ENCODE data around the gene JMJD4. TPM values are rescaled to one million over a fixed set of nuclear protein-coding genes. Genes with fewer than 3 reads are reported as not detected.

Gene JMJD4
- total and polyA plus RNA-seq, 2 of the 8 experiments (the other 6 are each of a cell fraction or from before 2014, with no cell fraction given) = 13.2 to 23.3 TPM

DNA sequence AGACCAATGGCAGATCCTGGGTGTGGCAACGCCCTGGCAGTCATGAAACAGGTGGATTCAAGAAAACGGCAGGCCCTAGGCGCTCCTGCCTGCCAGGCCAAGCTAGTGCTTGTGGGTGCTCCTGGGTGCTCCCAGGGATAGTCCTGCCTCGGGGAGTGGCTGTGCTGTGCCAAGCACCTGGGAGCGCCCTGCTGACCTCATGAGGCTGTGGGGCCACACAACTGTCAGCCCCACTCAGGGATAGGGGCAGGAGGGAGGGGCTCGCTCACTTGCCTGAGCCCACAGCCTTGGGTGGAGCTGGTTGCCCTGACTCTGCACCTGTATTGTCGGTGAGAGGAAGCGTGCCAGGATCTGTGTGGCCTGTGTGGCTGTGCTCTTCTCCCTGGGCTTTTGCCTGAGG, 9.6 kb upstream of the JMJD4 start:
- no peaks in the 10 kb centered on the region for H3K9me3 ChIP-seq (ENCODE audit: insufficient read depth in 2 of 2, low read depth in 1 of 2, low read length in 1 of 2)
- no peak overlapping the region for H4K5ac ChIP-seq (ENCODE audit: insufficient read length, low read depth, low read length)
- H3K36me3 ChIP-seq (ENCODE audit: control insufficient read depth in 2 of 4, insufficient read depth in 4 of 4, low read length in 3 of 4) = peaks cover 0 to 6% (median 2%) of the 10 kb centered on the region in 4 experiments; a peak in 6 of 8 replicates
- no peaks in the 10 kb centered on the region for H3K23me2 ChIP-seq (ENCODE audit: low read depth, low read length)
- no peak overlapping the region for H3K18ac ChIP-seq (ENCODE audit: extremely low read depth, low read length)
- H2BK20ac ChIP-seq (ENCODE audit: low read length) = no peak overlapping the region
- no peak overlapping the region for H3K56ac ChIP-seq (replicated peaks; ENCODE audit: insufficient read length, low read depth, low read length)
- no peak overlapping the region for H3K14ac ChIP-seq (ENCODE audit: insufficient read length)
- no peak overlapping the region for H3K4ac ChIP-seq (replicated peaks; ENCODE audit: insufficient read length, low read depth, low read length)
- H3K23ac ChIP-seq (ENCODE audit: insufficient read length) = no peak overlapping the region
- H2BK12ac ChIP-seq (ENCODE audit: low read depth, low read length) = no peak overlapping the region
- peaks cover 36% of the 10 kb centered on the region for H3K79me1 ChIP-seq (ENCODE audit: low read depth, low read length)
- H2BK5ac ChIP-seq (ENCODE audit: low read depth, low read length) = no peak overlapping the region
- peaks cover 0 to 4% (median 0%) of the 10 kb centered on the region in 4 experiments; a peak in 1 of 7 replicates for H3K4me1 ChIP-seq (replicated peaks in 1 of 4; ENCODE audit: control insufficient read depth in 3 of 4, insufficient read depth in 4 of 4, low read length in 3 of 4)
- H4K20me1 ChIP-seq (replicated peaks in 1 of 2; ENCODE audit: control insufficient read depth in 1 of 2, insufficient read depth in 2 of 2, low read length in 2 of 2) = peaks cover 21 to 54% of the 10 kb centered on the region in 2 experiments
- no peak for DNase-seq (ENCODE audit: low read depth in 1 of 2, low spot score in 2 of 2)
- H3K4me2 ChIP-seq (ENCODE audit: insufficient read depth in 1 of 2, low read depth in 2 of 2, low read length in 2 of 2) = no peak overlapping the region
- peaks cover 0 to 81% of the 10 kb centered on the region in 2 experiments; a peak in 2 of 4 replicates for H3K79me2 ChIP-seq (ENCODE audit: control insufficient read depth in 1 of 2, insufficient read depth in 2 of 2, low read length in 2 of 2)
- WGBS, 2 experiments (ENCODE audit: extremely low coverage in 1 of 2, insufficient coverage in 1 of 2, insufficient read length in 1 of 2, insufficient replicate concordance in 2 of 2, low coverage in 1 of 2, low lambda C conversion rate in 2 of 2, missing lambda C conversion rate in 1 of 2) = 84% methylated on average over 8 of the region's 8 CpGs; no CpG with 5 or more reads in 1 of the 2 experiments
- H3K4me3 ChIP-seq (ENCODE audit: extremely low read depth in 1 of 4, insufficient read depth in 2 of 4, low read depth in 3 of 4, low read length in 4 of 4) = no peak overlapping the region
- H2BK120ac ChIP-seq (replicated peaks; ENCODE audit: low read depth, low read length) = no peak overlapping the region
- no peak overlapping the region for H3K27ac ChIP-seq (ENCODE audit: low read depth, low read length)
- H4K8ac ChIP-seq (ENCODE audit: extremely low read depth, insufficient read depth, low read length) = no peak overlapping the region; the same call in 1 of the 2 replicates
- no peak overlapping the region for H2AFZ ChIP-seq (ENCODE audit: low read length)
- no peaks in the 10 kb centered on the region for H3K27me3 ChIP-seq (replicated peaks in 1 of 4; ENCODE audit: control insufficient read depth in 3 of 4, extremely low read depth in 1 of 4, insufficient read depth in 3 of 4, low read length in 3 of 4)
- H2AK5ac ChIP-seq (ENCODE audit: low read depth, low read length) = no peak overlapping the region
- no peak for FAIRE-seq
- POLR2A ChIA-PET (ENCODE audit: partially characterized antibody) = interaction anchor here (1.1 kb wide), 2 partner anchors 10 to 14 kb away, joined by 4 read pairs; partner anchors contain the start of genes JMJD4 and SNAP47
- CTCF ChIA-PET (ENCODE audit: partially characterized antibody) = interaction anchor here (0.8 to 2.6 kb wide), 7 partner anchors 11 to 297 kb away, joined by 3 to 12 read pairs (median 5); no protein-coding TSS in a partner anchor
- H4K91ac ChIP-seq (replicated peaks; ENCODE audit: insufficient read length, low read length) = no peak overlapping the region
- no peak overlapping the region for H2BK15ac ChIP-seq (ENCODE audit: low read length)
- no peak overlapping the region for H3K9ac ChIP-seq (replicated peaks in 1 of 4; ENCODE audit: extremely low read depth in 1 of 4, low read depth in 3 of 4, low read length in 3 of 4)
- TF ChIP-seq, protein P1, sequence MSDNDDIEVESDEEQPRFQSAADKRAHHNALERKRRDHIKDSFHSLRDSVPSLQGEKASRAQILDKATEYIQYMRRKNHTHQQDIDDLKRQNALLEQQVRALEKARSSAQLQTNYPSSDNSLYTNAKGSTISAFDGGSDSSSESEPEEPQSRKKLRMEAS (IDR thresholded peaks at IDR 0.05) = no peak
- TF ChIP-seq CBX8 (IDR thresholded peaks at IDR 0.05; ENCODE audit: borderline replicate concordance, low read depth, low read length) (no peak), POLR2AphosphoS5 (IDR thresholded peaks at IDR 0.05; ENCODE audit: low read depth, low read length) (no peak), BCL11A (IDR thresholded peaks at IDR 0.05; ENCODE audit: low read depth in 2 of 2, low read length in 2 of 2) (no peak), SAP30 (IDR thresholded peaks at IDR 0.05; ENCODE audit: insufficient read depth, insufficient replicate concordance, low read length) (no peak), ASH2L (IDR thresholded peaks at IDR 0.05; ENCODE audit: low read length) (no peak), EP300 (IDR thresholded peaks at IDR 0.05; ENCODE audit: borderline replicate concordance in 1 of 2, low read depth in 2 of 2, low read length in 2 of 2) (no peak), EGR1 (IDR thresholded peaks at IDR 0.05; ENCODE audit: borderline replicate concordance, low read depth, low read length) (no peak), GABPA (IDR thresholded peaks at IDR 0.05; ENCODE audit: borderline replicate concordance, insufficient read depth, low read length) (no peak), CTCF (IDR thresholded peaks at IDR 0.05; ENCODE audit: control extremely low read depth in 1 of 3, insufficient read depth in 1 of 3, low read depth in 1 of 3, low read length in 3 of 3) (no peak)

Data from H1 (cell line).